DND-41 (cell line): ENCODE results near the gene STAT5B.

ENCODE experiments used
- ATAC-seq: fragments of 200-7000 bp; cut with Tn5 transposase; 3 replicates; pipeline ENCODE4 v1.9.1; 2021; ENCODE audit warnings: low read depth; ENCODE audit not compliant: insufficient read depth
- DNase-seq: peaks from one replicate; pipeline ENCODE4 v3.0.0-alpha.2; 2020
- H2AFZ ChIP-seq: 2 replicates; pipeline ENCODE4 v1.6.0; 2012; ENCODE audit warnings: low read depth, low read length
- H3K27ac ChIP-seq: 2 replicates; pipeline ENCODE4 v1.5.1; 2012; ENCODE audit warnings: low read length, inconsistent platforms
- H3K27me3 ChIP-seq: fragments of 200-600 bp; sonication (generic); 2 replicates; pipeline ENCODE4 v1.6.0; 2012; ENCODE audit warnings: low read length, mild to moderate bottlenecking, inconsistent platforms; ENCODE audit not compliant: insufficient read depth, poor library complexity
- H3K36me3 ChIP-seq: 2 replicates; pipeline ENCODE4 v1.5.1; 2012; ENCODE audit warnings: low read length, inconsistent platforms; ENCODE audit not compliant: insufficient read depth
- H3K4me1 ChIP-seq: 2 replicates; pipeline ENCODE4 v1.5.1; 2012; ENCODE audit warnings: mild to moderate bottlenecking, low read length; ENCODE audit not compliant: insufficient read depth
- H3K4me2 ChIP-seq: 2 replicates; pipeline ENCODE4 v1.6.0; 2012; ENCODE audit warnings: mild to moderate bottlenecking, moderate library complexity, low read length, inconsistent platforms; ENCODE audit not compliant: insufficient read depth
- H3K4me3 ChIP-seq, 2 experiments: fragments of 200-600 bp in 1 of 2; shearing (Covaris generic) in 1 of 2; 2 replicates each; pipeline ENCODE4 v1.5.1; 2012 to 2016; ENCODE audit warnings: inconsistent platforms in 2 of 2, low read length in 2 of 2, mild to moderate bottlenecking in 2 of 2, low read depth in 1 of 2, moderate library complexity in 1 of 2
- H3K79me2 ChIP-seq: 2 replicates; pipeline ENCODE4 v1.6.0; 2012; ENCODE audit warnings: low read length, inconsistent platforms; ENCODE audit not compliant: insufficient read depth
- H3K9ac ChIP-seq: 2 replicates; pipeline ENCODE4 v1.6.0; 2012; ENCODE audit warnings: low read depth, mild to moderate bottlenecking, inconsistent platforms, low read length, moderate library complexity
- H3K9me3 ChIP-seq: 2 replicates; pipeline ENCODE4 v1.5.1; 2012; ENCODE audit warnings: low read length, moderate library complexity, mild to moderate bottlenecking, inconsistent platforms; ENCODE audit not compliant: insufficient read depth, severe bottlenecking
- H4K20me1 ChIP-seq: 2 replicates; pipeline ENCODE4 v1.6.0; 2012; ENCODE audit warnings: low read length; ENCODE audit not compliant: insufficient read depth
- EZH2 ChIP-seq: IDR thresholded peaks from 3 replicates; pipeline ENCODE4 v1.6.1; 2012; ENCODE audit warnings: borderline replicate concordance, low read depth, mild to moderate bottlenecking, moderate library complexity, low read length, inconsistent platforms; ENCODE audit not compliant: severe bottlenecking
- TF ChIP-seq, protein P1 (sequence below): IDR thresholded peaks from 2 replicates; pipeline ENCODE4 v1.5.1; 2012; ENCODE audit warnings: borderline replicate concordance, low read length, moderate library complexity, mild to moderate bottlenecking; ENCODE audit not compliant: poor library complexity, severe bottlenecking; ENCODE audit errors: extremely low read depth

The STAT5B gene

DNA sequence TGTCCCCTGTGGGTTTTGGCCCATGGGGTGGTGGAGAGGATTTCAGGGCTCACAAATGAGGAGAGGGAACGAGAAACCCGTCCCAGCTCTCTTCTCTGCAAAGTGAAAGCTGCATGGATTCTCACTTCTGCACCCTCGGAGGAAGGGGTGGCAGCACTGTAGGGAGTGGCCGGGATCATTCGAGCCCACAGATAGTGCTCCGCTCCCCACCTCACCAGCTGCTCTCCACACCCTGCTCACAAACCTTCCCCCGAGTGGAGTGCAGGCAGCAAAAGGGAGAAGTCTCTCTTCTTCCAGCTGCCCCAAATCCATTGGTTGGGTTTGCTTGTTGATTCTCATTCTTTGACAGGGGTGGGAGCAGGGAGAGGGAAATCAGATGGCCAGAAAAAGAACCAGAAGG, 32.3 kb upstream of the STAT5B start:
- DNase-seq (no peak), ATAC-seq (no peak)
- Histone ChIP-seq H2AFZ (no peak overlapping the region), H3K27me3 (no peaks in the 10 kb centered on the region), H3K9ac (no peak overlapping the region), H3K4me2 (no peak overlapping the region), H3K9me3 (no peaks in the 10 kb centered on the region), H3K79me2 (no peaks in the 10 kb centered on the region), H3K4me3 (no peak overlapping the region), H3K4me1 (peaks cover 17% of the 10 kb centered on the region), H3K27ac (no peak overlapping the region), H4K20me1 (peaks cover 2% of the 10 kb centered on the region; the same call in 1 of the 2 replicates), H3K36me3 (no peaks in the 10 kb centered on the region)
- TF ChIP-seq, protein P1, sequence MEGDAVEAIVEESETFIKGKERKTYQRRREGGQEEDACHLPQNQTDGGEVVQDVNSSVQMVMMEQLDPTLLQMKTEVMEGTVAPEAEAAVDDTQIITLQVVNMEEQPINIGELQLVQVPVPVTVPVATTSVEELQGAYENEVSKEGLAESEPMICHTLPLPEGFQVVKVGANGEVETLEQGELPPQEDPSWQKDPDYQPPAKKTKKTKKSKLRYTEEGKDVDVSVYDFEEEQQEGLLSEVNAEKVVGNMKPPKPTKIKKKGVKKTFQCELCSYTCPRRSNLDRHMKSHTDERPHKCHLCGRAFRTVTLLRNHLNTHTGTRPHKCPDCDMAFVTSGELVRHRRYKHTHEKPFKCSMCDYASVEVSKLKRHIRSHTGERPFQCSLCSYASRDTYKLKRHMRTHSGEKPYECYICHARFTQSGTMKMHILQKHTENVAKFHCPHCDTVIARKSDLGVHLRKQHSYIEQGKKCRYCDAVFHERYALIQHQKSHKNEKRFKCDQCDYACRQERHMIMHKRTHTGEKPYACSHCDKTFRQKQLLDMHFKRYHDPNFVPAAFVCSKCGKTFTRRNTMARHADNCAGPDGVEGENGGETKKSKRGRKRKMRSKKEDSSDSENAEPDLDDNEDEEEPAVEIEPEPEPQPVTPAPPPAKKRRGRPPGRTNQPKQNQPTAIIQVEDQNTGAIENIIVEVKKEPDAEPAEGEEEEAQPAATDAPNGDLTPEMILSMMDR = no peak

DNA sequence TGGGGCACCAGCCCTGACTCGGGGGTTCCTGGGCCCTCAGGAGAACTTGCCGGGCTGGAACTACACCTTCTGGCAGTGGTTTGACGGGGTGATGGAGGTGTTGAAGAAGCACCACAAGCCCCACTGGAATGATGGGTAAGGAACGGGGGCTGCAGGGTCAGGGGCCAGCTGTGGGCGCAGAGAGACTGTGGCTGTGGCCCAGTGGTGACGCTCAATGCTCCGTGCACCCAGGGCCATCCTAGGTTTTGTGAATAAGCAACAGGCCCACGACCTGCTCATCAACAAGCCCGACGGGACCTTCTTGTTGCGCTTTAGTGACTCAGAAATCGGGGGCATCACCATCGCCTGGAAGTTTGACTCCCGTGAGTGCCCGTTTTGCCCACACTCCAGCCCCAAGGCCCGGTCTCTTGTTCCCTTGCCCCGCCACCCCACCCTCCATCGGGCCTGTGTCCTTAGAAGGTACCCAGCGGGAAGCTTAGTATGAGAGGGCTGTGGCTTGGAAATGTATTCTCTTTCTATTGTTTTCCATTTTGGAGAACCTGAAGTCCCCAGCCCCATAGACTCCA, 31.3 kb upstream of the STAT5B start:
- Histone ChIP-seq H3K27me3 (no peaks in the 10 kb centered on the region), H3K27ac (no peak overlapping the region)
- no peak for ATAC-seq

DNA sequence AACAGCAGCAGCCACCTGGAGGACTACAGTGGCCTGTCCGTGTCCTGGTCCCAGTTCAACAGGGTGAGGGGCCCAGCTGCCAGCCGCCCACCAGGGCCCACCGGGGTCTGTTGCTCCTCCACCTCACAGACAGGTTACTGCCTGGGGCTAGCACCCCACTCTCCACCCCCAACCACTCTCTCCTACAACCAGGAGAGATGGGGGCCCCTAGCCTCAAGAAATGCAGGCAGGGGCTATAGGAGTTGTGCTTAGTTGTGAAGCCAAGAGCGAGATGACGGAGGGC, 30.1 kb upstream of the STAT5B start:
- Histone ChIP-seq H3K27ac (no peak overlapping the region), H3K4me2 (no peak overlapping the region), H3K9ac (no peak overlapping the region), H3K36me3 (no peaks in the 10 kb centered on the region), H3K9me3 (no peaks in the 10 kb centered on the region), H4K20me1 (no peaks in the 10 kb centered on the region), H3K4me3 (no peak overlapping the region), H3K4me1 (no peaks in the 10 kb centered on the region), H2AFZ (no peak overlapping the region), H3K79me2 (no peaks in the 10 kb centered on the region), H3K27me3 (no peaks in the 10 kb centered on the region)
- no peak for ATAC-seq
- DNase-seq = no peak
- TF ChIP-seq EZH2 = no peak
- TF ChIP-seq, protein P1 = no peak

More for the DNA sequence above, 31.3 kb upstream of the STAT5B start:
- Histone ChIP-seq H3K9ac (no peak overlapping the region), H3K9me3 (no peaks in the 10 kb centered on the region), H3K36me3 (no peaks in the 10 kb centered on the region), H4K20me1 (no peaks in the 10 kb centered on the region), H3K4me1 (peaks cover 10% of the 10 kb centered on the region), H2AFZ (no peak overlapping the region), H3K4me2 (no peak overlapping the region), H3K79me2 (no peaks in the 10 kb centered on the region), H3K4me3 (no peak overlapping the region)
- DNase-seq = no peak
- TF ChIP-seq, protein P1 = no peak
- TF ChIP-seq EZH2 = no peak
